ENCODE results near the gene CYFIP2. TPM values are rescaled to one million over a fixed set of nuclear protein-coding genes. Genes with fewer than 3 reads are reported as not detected.

CYFIP2 gene
- total RNA-seq, 4 donors from 2014 or later = 4.1 to 11.9 (median 6.0) TPM

GRCh38 chr5:157389103-157389502 lies 123.2 kb downstream of the CYFIP2 start:
- no peak for TF ChIP-seq CTCF (IDR thresholded peaks at IDR 0.05; ENCODE audit: low read depth)

GRCh38 chr5:157390133-157390532 lies 124.2 kb downstream of the CYFIP2 start:
- TF ChIP-seq CTCF (IDR thresholded peaks at IDR 0.05; ENCODE audit: low read depth) = no peak

DNA sequence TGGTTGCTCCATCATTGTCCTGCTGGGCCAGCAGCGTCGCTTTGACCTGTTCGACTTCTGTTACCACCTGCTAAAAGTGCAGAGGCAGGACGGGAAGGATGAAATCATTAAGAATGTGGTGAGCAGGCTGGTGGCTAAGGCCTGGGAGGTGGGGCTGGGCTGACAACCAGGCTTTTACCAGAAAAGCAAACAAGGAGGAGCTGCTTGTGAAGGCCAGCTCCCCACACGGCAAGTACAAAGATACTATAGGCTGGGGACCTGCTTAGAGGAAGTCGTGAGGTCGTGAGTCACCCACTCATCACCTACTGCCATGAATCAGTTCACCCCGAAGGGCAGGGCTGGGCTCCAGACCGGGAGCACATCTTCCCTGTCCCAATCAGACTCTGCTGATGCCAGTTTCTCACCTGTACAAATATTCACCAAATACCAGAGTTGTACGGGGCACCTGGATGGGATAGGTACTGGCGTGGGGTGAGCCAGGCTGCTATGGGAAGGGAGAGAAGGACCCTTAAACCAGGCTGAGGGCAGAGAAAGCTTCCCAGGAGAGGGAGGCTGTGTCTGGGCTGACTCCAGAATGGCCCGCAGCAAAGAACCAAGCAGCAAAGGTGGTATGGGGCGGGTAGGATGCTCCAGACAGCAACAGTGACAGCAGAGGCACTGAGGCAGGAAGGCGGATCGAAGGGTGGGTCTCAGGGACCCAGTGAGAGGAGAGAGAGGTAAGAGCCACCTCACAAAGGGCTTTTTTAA lies 124.8 kb downstream of the CYFIP2 start:
- TF ChIP-seq CTCF (IDR thresholded peaks at IDR 0.05; ENCODE audit: low read depth) = no peak

GRCh38 chr5:157398305-157398704 lies 132.4 kb downstream of the CYFIP2 start:
- no peak for TF ChIP-seq CTCF (IDR thresholded peaks at IDR 0.05; ENCODE audit: low read depth)

GRCh38 chr5:157400741-157401495 lies 135.0 kb downstream of the CYFIP2 start:
- TF ChIP-seq CTCF (IDR thresholded peaks at IDR 0.05; ENCODE audit: low read depth) = no peak

GRCh38 chr5:157415838-157416237 lies 149.9 kb downstream of the CYFIP2 start:
- TF ChIP-seq CTCF (IDR thresholded peaks at IDR 0.05; ENCODE audit: low read depth) = no peak

DNA sequence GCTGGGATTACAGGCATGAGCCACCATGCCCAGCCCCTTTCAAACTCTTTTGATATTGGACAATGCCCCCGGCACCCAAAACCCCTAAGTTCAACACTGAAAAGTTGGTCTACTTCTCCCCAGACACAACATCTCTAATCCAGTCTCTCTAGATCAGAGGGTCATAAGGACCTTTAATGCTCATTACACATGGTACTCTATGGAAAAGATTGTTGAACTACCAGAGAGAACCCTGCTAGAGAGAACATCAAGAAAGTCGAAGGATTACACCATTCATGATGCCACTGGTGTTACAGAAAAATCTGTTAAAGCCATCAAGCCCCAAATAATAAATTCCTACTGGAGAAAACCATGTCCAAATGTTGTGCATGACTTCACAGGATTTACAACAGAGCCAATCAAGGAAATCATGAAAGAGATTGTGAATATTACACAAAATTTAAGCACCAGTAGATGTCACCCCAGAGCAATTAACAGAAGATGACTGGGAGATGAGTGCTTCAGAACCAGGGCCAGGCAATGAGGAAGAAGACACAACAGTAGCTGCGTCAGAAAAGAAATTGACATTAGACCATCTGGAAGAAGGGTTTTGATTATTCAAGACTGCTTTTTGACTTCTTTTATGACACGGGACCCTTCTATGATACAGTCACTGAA lies 165.7 kb downstream of the CYFIP2 start:
- no peak for TF ChIP-seq CTCF (IDR thresholded peaks at IDR 0.05; ENCODE audit: low read depth)
